A549 (cell line): ENCODE data around the gene TAF4. TPM values are rescaled to one million over a fixed set of nuclear protein-coding genes. Genes with fewer than 3 reads are reported as not detected.

Experiments
- ATAC-seq, 2 experiments: fragments of 200-7000 bp in 1 of 2; fragments of >200 bp in 1 of 2; cut with Nextera tagmentation in 1 of 2; cut with Tn5 transposase in 1 of 2; 3 replicates each; pipeline versions ENCODE4 v1.8.0 to v1.9.1; 2018 to 2020; ENCODE audit warnings: mild to moderate bottlenecking in 1 of 2, moderate library complexity in 1 of 2
- CTCF ChIA-PET: fragments of 300-600 bp; sonication (Branson Sonifier 250); formaldehyde crosslinking; extraction: SDS; loops from one replicate; lab custom pipeline; 2021; ENCODE audit warnings: antibody characterized with exemption, inconsistent platforms; lab: Yijun Ruan, JAX
- POLR2A ChIA-PET: fragments of 350-600 bp; formaldehyde crosslinking; extraction: SDS; loops from one replicate; lab custom pipeline; 2021; ENCODE audit warnings: antibody characterized with exemption, inconsistent platforms; lab: Yijun Ruan, JAX
- DNase-seq, 2 experiments: peaks; one replicate each; pipeline versions ENCODE4 v3.0.0 to v3.0.0-alpha.2; 2011 to 2016; ENCODE audit warnings: low read depth in 1 of 2, low spot score in 1 of 2
- FAIRE-seq: peaks from 2 replicates; lab custom pipeline; 2011; peaks lifted over from hg19 to GRCh38; lab: Jason Lieb, UNC
- H3K27ac ChIP-seq, 2 experiments: fragments of >200 bp; sonication (Bioruptor Twin); formaldehyde crosslinking; 3 replicates each; pipeline ENCODE4 v1.5.1; 2016 to 2017
- H3K4me1 ChIP-seq: fragments of >200 bp; sonication (Bioruptor Twin); formaldehyde crosslinking; 3 replicates; pipeline ENCODE4 v1.6.1; 2016
- H3K4me2 ChIP-seq: fragments of >200 bp; sonication (Bioruptor Twin); formaldehyde crosslinking; 3 replicates; pipeline ENCODE4 v1.6.1; 2016
- H3K4me3 ChIP-seq: fragments of >200 bp; sonication (Bioruptor Twin); formaldehyde crosslinking; 3 replicates; pipeline ENCODE4 v1.5.1; 2016
- H3K9me3 ChIP-seq: fragments of >200 bp; sonication (Bioruptor Twin); formaldehyde crosslinking; 3 replicates; pipeline ENCODE4 v1.6.1; 2016
- BCL3 ChIP-seq: fragments of >200 bp; sonication (Bioruptor Twin); formaldehyde crosslinking; IDR thresholded peaks from 3 replicates; pipeline ENCODE4 v1.6.1; 2016
- ESRRA ChIP-seq: fragments of 150-350 bp; IDR thresholded peaks from 2 replicates; pipeline ENCODE4 v1.6.1; 2014; ENCODE audit warnings: mild to moderate bottlenecking, low read length, borderline replicate concordance
- HEYL ChIP-seq: fragments of 250-450 bp; sonication (Bioruptor Pico); IDR thresholded peaks from 2 replicates; pipeline ENCODE4 v1.8.0; 2021; ENCODE audit warnings: mild to moderate bottlenecking, moderate library complexity
- JUNB ChIP-seq: fragments of >200 bp; sonication (Bioruptor Twin); formaldehyde crosslinking; IDR thresholded peaks from 2 replicates; pipeline ENCODE4 v1.6.1; 2016
- MAFK ChIP-seq: fragments of 450-650 bp; IDR thresholded peaks from 2 replicates; pipeline ENCODE4 v1.6.1; 2014; ENCODE audit not compliant: partially characterized antibody
- MYC ChIP-seq: IDR thresholded peaks from 2 replicates; pipeline ENCODE4 v1.6.1; 2012; ENCODE audit warnings: mild to moderate bottlenecking, inconsistent platforms, low read length, improper control_type of control experiment, borderline replicate concordance
- NR3C1 ChIP-seq: fragments of >200 bp; sonication (Bioruptor Twin); formaldehyde crosslinking; IDR thresholded peaks from 3 replicates; pipeline ENCODE4 v1.6.1; 2017
- PBX3 ChIP-seq: IDR thresholded peaks from 2 replicates; pipeline ENCODE4 v1.6.1; 2012
- POLR2AphosphoS2 ChIP-seq: conservative IDR thresholded peaks from 2 replicates; pipeline ENCODE4 v1.6.1; 2012; ENCODE audit warnings: low read length, improper control_type of control experiment, inconsistent platforms
- ZFP36 ChIP-seq: fragments of 450-650 bp; IDR thresholded peaks from 2 replicates; pipeline ENCODE4 v1.6.1; 2014; ENCODE audit warnings: borderline replicate concordance; ENCODE audit not compliant: partially characterized antibody
- ZNF302 ChIP-seq: fragments of 250-450 bp; sonication (Bioruptor Pico); IDR thresholded peaks from 2 replicates; pipeline ENCODE4 v1.9.0; 2021; ENCODE audit warnings: inconsistent platforms, mild to moderate bottlenecking, moderate library complexity
- WGBS: methylation state at CpG from one replicate; pipeline ENCODE4 v1.1.6; 2017; ENCODE audit errors: missing lambda C conversion rate; 5-methylcytosine and 5-hydroxymethylcytosine counted together
- polyA plus RNA-seq, 4 experiments: library from polyadenylated mRNA; depleted of rRNA in 3 of 4; stranded (reverse); fragments of >200 nt; fragmentation: RNase III in 1 of 4; extraction: RNeasy Plus Mini Kit Qiagen cat#74134 plus additional on column Dnase treatment in 1 of 4; gene quantifications; 2 replicates in 3 of 4; 3 replicates in 1 of 4; pipeline ENCODE4 v1.2.3, GENCODE V29; 2011 to 2017
- TF ChIP-seq, protein P1 (sequence below): fragments of 200-600 bp; sonication (generic); IDR thresholded peaks from 2 replicates; pipeline ENCODE4 v1.6.1; 2016; ENCODE audit warnings: antibody characterized with exemption, mild to moderate bottlenecking, moderate library complexity

Gene TAF4
- polyA plus RNA-seq, 2 of the 4 experiments (the other 2 are of a cell fraction), result 6.1 to 11.0 TPM

GRCh38 chr20:62003567-62004405, 61.9 kb downstream of the TAF4 start:
- TF ChIP-seq PBX3, result no peak
- TF ChIP-seq BCL3, result no peak
- no peak for TF ChIP-seq MAFK
- no peak for TF ChIP-seq ZFP36
- no peak for TF ChIP-seq POLR2AphosphoS2
- TF ChIP-seq ZNF302, result no peak
- no peak for FAIRE-seq
- ChIA-PET CTCF (interaction anchor here (0.6 to 1.5 kb wide), 6 partner anchors 8 to 186 kb away, joined by 3 to 5 read pairs (median 4); no protein-coding TSS in a partner anchor), POLR2A (no interaction called here)
- Histone ChIP-seq H3K4me1 (no peaks in the 10 kb centered on the region), H3K27ac (no peak overlapping the region), H3K4me2 (no peak overlapping the region), H3K4me3 (no peak overlapping the region), H3K9me3 (no peaks in the 10 kb centered on the region)
- WGBS, result 99% methylated on average over 22 of the region's 24 CpGs
- no peak for DNase-seq
- no peak for ATAC-seq

GRCh38 chr20:62002882-62003480, 62.7 kb downstream of the TAF4 start:
- no peaks in the 10 kb centered on the region for H3K9me3 ChIP-seq
- no peak overlapping the region for H3K4me2 ChIP-seq
- no peak overlapping the region for H3K4me3 ChIP-seq
- WGBS, result 91% methylated on average over 18 of the region's 18 CpGs
- ChIA-PET POLR2A (no interaction called here), CTCF (interaction anchor here (0.9 to 1.5 kb wide), 4 partner anchors 9 to 154 kb away, joined by 3 to 5 read pairs (median 5); no protein-coding TSS in a partner anchor)
- no peak for DNase-seq
- no peak overlapping the region for H3K27ac ChIP-seq
- H3K4me1 ChIP-seq, result no peaks in the 10 kb centered on the region
- TF ChIP-seq JUNB (no peak), POLR2AphosphoS2 (no peak), BCL3 (no peak), HEYL (CRISPR knock-in tag) (no peak), ESRRA (no peak), NR3C1 (no peak), MYC (no peak)
- TF ChIP-seq, protein P1, sequence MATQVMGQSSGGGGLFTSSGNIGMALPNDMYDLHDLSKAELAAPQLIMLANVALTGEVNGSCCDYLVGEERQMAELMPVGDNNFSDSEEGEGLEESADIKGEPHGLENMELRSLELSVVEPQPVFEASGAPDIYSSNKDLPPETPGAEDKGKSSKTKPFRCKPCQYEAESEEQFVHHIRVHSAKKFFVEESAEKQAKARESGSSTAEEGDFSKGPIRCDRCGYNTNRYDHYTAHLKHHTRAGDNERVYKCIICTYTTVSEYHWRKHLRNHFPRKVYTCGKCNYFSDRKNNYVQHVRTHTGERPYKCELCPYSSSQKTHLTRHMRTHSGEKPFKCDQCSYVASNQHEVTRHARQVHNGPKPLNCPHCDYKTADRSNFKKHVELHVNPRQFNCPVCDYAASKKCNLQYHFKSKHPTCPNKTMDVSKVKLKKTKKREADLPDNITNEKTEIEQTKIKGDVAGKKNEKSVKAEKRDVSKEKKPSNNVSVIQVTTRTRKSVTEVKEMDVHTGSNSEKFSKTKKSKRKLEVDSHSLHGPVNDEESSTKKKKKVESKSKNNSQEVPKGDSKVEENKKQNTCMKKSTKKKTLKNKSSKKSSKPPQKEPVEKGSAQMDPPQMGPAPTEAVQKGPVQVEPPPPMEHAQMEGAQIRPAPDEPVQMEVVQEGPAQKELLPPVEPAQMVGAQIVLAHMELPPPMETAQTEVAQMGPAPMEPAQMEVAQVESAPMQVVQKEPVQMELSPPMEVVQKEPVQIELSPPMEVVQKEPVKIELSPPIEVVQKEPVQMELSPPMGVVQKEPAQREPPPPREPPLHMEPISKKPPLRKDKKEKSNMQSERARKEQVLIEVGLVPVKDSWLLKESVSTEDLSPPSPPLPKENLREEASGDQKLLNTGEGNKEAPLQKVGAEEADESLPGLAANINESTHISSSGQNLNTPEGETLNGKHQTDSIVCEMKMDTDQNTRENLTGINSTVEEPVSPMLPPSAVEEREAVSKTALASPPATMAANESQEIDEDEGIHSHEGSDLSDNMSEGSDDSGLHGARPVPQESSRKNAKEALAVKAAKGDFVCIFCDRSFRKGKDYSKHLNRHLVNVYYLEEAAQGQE, result no peak
- no peak for FAIRE-seq
- ATAC-seq, result no peak
